A673 (cell line): Measurements from ENCODE around the gene PRRT2.

Source experiments
- EZH2 ChIP-seq: fragments of 200-600 bp; sonication (generic); IDR thresholded peaks from 2 replicates; pipeline ENCODE4 v1.6.1; 2017; ENCODE audit warnings: borderline replicate concordance, low read depth, mild to moderate bottlenecking, mixed read lengths, antibody characterized with exemption, low read length; ENCODE audit not compliant: poor library complexity, severe bottlenecking
- TF ChIP-seq, protein P1 (sequence below): fragments of 300-800, 200-600 bp; sonication (generic); conservative IDR thresholded peaks from 2 replicates; pipeline ENCODE4 v1.5.1; 2017; ENCODE audit warnings: low read depth, mild to moderate bottlenecking, antibody characterized with exemption, low read length, moderate library complexity, mixed read lengths

DNA sequence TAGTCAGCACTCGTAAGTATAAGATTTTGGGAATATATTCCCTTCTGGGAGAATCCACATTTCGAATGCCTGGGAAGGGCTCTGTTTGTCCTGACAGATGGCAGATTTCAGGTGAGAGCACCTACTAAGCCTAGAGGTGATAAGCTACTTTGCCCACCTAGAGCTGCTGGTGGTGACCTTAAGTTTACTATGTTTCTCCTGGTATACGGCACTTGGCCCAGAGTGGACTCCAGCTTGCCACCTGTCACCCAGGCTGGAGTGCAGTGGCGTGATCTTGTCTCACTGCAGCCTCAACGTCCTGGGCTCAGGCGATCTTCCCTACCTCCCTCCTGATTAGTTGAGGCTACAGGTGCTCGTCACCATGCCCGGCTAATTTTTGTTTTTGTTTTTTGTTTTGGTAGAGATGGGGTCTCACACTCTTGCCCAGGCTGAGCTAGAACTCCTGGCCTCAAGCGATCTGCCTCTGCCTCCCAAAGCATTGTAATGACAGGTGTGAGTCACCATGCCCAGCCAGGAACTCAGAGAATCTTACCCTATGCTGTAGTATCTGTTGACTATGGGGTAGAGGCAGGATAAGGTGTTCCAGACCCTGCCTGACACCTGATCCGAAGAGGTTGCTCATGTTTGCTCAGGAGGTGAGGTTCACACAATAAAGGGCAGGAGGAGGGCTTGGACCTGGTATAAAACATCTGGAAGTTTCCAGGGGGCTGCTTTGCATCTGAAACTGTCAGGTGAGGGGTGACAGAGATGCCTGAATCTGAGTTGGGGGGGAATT, 34.2 kb upstream of the PRRT2 start, which contains the start of gene ZG16:
- no peak for TF ChIP-seq EZH2
- TF ChIP-seq, protein P1, sequence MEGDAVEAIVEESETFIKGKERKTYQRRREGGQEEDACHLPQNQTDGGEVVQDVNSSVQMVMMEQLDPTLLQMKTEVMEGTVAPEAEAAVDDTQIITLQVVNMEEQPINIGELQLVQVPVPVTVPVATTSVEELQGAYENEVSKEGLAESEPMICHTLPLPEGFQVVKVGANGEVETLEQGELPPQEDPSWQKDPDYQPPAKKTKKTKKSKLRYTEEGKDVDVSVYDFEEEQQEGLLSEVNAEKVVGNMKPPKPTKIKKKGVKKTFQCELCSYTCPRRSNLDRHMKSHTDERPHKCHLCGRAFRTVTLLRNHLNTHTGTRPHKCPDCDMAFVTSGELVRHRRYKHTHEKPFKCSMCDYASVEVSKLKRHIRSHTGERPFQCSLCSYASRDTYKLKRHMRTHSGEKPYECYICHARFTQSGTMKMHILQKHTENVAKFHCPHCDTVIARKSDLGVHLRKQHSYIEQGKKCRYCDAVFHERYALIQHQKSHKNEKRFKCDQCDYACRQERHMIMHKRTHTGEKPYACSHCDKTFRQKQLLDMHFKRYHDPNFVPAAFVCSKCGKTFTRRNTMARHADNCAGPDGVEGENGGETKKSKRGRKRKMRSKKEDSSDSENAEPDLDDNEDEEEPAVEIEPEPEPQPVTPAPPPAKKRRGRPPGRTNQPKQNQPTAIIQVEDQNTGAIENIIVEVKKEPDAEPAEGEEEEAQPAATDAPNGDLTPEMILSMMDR, result no peak
